G401 (cell line): ENCODE data around the gene GPRC5C. TPM values are rescaled to one million over a fixed set of nuclear protein-coding genes. Genes with fewer than 3 reads are reported as not detected.

ENCODE experiments used
- DNase-seq: peaks from one replicate; pipeline ENCODE4 v3.0.0-alpha.2; 2015; ENCODE audit warnings: low spot score
- in situ Hi-C: cut with HindIII; loops from 2 replicates; pipeline ENCODE4 v1.10.0; 2016; ENCODE audit warnings: low sequenced_read_pairs, mixed read lengths
- total RNA-seq: library from RNA; depleted of rRNA; stranded (reverse); fragments of >200 nt; shearing (Covaris generic); gene quantifications from 2 replicates; pipeline ENCODE4 v1.2.3, GENCODE V29; 2014

The GPRC5C gene
- total RNA-seq, 1 experiment from 2014 or later = 9.4 TPM

DNA sequence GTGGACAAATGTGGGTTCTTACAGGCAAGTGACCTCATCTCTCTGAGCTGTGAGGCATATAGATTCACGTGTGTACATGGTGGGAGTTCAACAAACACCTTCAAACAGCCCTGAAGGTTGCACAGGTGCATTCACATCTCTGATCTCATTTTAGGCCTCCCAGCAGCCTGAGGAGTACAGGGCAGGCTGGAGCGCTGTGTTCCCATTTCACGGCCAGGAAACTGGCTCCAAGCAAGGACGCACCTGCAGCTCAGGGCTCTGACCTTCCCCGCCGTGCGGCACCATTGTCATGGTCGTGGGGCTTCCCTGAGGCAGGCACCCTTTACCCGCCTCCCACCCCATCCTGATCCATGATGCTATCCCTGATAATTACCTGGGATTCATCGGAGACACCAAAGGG lies 29.7 kb downstream of the GPRC5C start:
- in situ Hi-C loops = no loop called here

GRCh38 chr17:74464730-74465377 lies 33.0 kb downstream of the GPRC5C start:
- DNase-seq = no peak
- in situ Hi-C loops = no loop called here

More for the DNA sequence above, 29.7 kb downstream of the GPRC5C start:
- DNase-seq = no peak

DNA sequence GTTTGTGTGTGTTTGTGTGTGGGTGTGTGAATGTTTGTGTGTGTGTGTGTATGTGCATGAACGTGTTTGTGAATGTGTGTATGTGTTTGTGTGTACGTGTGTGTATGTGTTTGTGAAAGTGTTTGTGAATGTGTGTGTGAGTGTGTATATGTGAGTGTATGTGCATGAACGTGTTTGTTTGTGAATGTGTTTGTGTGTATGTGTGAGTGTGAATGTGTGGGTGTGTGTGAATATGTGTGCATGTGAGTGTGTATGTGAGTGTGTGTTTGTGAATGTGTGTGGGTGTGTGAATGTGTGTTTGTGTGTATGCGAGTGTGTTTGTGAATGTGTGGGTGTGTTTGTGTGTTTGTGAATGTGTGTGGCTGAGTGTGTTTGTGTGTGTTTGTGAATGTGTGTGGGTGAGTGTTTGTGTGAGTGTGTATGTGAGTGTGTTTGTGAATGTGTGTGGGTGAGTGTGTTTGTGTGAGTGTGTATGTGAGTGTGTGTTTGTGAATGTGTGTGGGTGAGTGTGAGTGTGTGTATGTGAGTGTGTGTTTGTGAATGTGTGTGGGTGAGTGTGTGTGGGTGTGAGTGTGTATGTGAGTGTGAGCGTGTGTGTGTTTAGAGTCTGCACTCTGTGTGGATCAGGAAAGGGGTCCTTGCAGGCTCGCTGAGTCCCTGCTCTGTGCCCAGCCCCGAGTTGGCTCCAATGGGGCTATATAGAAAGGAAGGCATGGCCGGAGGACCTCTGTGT lies 33.7 kb downstream of the GPRC5C start:
- in situ Hi-C loops = no loop called here
- no peak for DNase-seq

- DNase-seq = no peak
- in situ Hi-C loops = no loop called here
Measured at GRCh38 chr17:74466111-74466827, 34.4 kb downstream of the GPRC5C start, which contains the start of gene CD300A. Gene CD300A (plus strand): TSS chr17:74466634. CDS start chr17:74466704, 70 bp downstream.

GRCh38 chr17:74466828-74467184 lies 34.9 kb downstream of the GPRC5C start:
- in situ Hi-C loops = no loop called here
- DNase-seq = no peak

DNA sequence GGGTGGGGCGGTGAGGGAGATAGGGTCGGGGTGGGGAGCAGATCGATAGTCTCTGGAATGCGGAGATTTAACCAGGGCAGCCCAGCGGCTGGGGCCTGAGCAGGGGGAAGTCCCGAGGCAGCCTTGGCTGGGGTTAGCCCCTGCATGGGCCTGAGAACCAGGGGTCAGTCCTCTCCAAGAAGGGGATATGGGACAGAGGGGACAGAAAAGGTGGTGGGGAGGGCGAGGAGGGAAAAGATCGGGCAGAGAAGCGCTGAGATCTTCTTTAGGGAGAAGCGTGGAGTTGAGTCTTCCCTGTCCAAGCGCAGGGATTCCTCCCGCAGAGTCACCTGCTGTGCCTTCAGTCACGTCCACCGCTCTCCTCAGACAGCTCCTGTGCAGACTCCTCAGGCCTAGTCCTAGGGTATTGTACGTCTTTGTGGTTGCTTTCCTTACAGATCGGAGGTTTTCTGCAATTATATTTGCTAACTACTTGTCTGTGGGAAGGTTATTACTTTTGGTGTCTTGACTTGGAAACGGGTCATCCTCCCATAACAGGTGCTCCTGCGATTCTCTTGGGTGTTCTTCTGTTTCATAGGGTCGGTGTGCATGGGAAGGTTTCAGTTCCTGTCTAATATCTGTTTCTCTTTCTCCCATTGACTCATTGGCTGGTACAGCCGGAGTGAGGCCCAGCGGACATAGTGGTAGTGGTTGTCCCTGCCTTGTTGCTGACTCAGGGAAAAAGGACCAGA lies 35.5 kb downstream of the GPRC5C start:
- DNase-seq = no peak
- in situ Hi-C loops = no loop called here

DNA sequence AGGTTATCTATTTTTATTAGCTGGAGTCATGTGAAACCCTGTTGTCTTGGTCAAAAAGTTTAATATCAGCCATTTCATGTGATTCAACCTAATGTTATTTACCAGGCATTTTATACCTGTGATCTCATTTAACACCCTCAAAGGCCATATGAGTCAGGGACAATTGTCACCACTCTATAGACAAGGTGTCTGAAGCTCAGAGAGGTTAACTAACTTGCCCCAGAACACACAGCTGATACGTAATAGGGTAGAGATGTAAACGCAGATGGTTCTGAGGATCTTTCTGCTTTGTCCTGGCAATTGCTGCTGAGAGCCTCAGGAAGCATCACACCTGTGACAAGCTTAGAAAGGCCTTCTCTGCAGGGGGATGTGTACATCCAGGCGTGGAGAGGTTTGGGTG lies 39.5 kb downstream of the GPRC5C start:
- in situ Hi-C loops = no loop called here
- DNase-seq = no peak

GRCh38 chr17:74472890-74473289 lies 41.0 kb downstream of the GPRC5C start:
- in situ Hi-C loops = no loop called here
- DNase-seq = no peak

DNA sequence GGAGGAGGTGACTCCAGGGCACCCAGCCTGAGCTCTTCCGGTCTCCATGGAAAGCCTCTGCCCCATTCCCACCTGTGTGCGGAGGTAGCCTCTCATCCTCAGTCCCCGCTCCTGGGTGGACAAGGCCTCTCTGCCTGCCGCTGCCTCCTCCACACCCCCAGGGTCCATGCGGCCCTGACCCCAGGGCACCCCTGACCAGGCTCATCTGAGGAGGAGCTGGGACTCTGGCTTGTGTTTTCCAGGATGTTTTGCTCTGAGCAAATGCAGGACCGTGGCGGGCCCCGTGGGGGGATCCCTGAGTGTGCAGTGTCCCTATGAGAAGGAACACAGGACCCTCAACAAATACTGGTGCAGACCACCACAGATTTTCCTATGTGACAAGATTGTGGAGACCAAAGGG lies 41.4 kb downstream of the GPRC5C start:
- no peak for DNase-seq

GRCh38 chr17:74474043-74474792 lies 42.3 kb downstream of the GPRC5C start:
- in situ Hi-C loops = no loop called here
- DNase-seq = no peak

More for the DNA sequence above, 41.4 kb downstream of the GPRC5C start:
- in situ Hi-C loops = no loop called here

GRCh38 chr17:74475189-74475588 lies 43.3 kb downstream of the GPRC5C start:
- in situ Hi-C loops = no loop called here
- DNase-seq = no peak

GRCh38 chr17:74477411-74477810 lies 45.5 kb downstream of the GPRC5C start:
- no peak for DNase-seq
- in situ Hi-C loops = no loop called here

DNA sequence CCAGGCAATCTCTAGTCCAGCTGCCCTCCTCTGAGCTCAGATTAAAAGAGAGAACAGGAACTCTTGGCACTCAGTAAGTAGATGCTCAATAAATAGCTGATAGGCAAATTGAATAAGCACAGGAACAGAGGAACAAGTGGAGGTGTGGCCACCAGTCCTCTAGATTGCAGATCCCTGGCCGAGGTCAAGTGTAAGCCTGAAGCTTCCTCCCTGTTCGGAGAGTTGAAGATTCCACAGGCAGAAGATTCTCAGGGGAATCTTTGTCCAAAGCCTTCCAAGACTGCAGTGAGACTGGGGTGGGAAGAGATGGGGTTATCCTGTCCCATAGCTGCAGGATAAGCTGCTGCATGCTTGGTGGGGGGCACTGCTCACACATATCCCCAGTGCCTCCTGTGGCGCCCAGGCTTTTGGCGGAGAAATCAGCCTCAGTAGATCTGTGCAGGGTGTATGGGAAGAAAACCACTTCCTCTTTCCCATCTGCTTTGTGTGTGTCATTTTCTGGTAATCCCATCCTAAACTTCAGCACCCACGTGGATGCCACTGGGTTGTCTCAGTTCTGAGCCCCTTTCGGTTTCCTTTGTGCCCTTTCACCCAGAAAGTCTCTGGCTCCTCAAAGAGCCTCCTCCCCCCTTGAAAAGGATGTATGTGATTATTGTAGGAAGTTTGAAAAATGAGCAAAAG lies 46.7 kb downstream of the GPRC5C start:
- DNase-seq = no peak
- in situ Hi-C loops = no loop called here

GRCh38 chr17:74480290-74480689 lies 48.4 kb downstream of the GPRC5C start:
- in situ Hi-C loops = no loop called here

GRCh38 chr17:74481621-74482020 lies 49.7 kb downstream of the GPRC5C start:
- in situ Hi-C loops = no loop called here
- no peak for DNase-seq

More at GRCh38 chr17:74480290-74480689, 48.4 kb downstream of the GPRC5C start:
- no peak for DNase-seq

GRCh38 chr17:74484066-74484465 lies 52.2 kb downstream of the GPRC5C start:
- in situ Hi-C loops = no loop called here
- DNase-seq = no peak

GRCh38 chr17:74485022-74485743 lies 53.3 kb downstream of the GPRC5C start:
- in situ Hi-C loops = no loop called here
- no peak for DNase-seq

- in situ Hi-C loops = no loop called here
- no peak for DNase-seq
Measured at GRCh38 chr17:74485841-74486240, 54.0 kb downstream of the GPRC5C start.
